Right cardiac atrium (tissue), 5 donors: ENCODE measurements around the gene BTG2. TPM values are rescaled to one million over a fixed set of nuclear protein-coding genes. Genes with fewer than 3 reads are reported as not detected.

ENCODE experiments used
- ATAC-seq, 2 donors: fragments of 200-7000 bp; cut with Tn5 transposase; one replicate each; pipeline versions ENCODE4 v1.8.0 to v1.9.1; 2020; ENCODE audit warnings: moderate library complexity in 2 of 2, mild to moderate bottlenecking in 1 of 2
- DNase-seq, 3 donors: peaks; one replicate each; pipeline ENCODE4 v3.0.0-alpha.2; 2020
- H3K27ac ChIP-seq: one replicate; pipeline ENCODE4 v1.5.1; 2013; ENCODE audit warnings: mild to moderate bottlenecking, low read length, control low read depth, moderate library complexity
- H3K27me3 ChIP-seq: one replicate; pipeline ENCODE4 v1.6.1; 2013; ENCODE audit not compliant: control insufficient read depth, insufficient read depth
- H3K4me1 ChIP-seq: one replicate; pipeline ENCODE4 v1.6.1; 2013; ENCODE audit warnings: low read length; ENCODE audit not compliant: control insufficient read depth, insufficient read depth
- H3K4me3 ChIP-seq: one replicate; pipeline ENCODE4 v1.5.1; 2013; ENCODE audit warnings: low read length, control low read depth
- H3K9me3 ChIP-seq: one replicate; pipeline ENCODE4 v1.6.1; 2013; ENCODE audit warnings: low read length; ENCODE audit not compliant: control insufficient read depth
- WGBS: extraction: QIAGEN DNeasy Blood & Tissue Kit; methylation state at CpG from one replicate; pipeline ENCODE4 v1.1.7; 2013; 5-methylcytosine and 5-hydroxymethylcytosine counted together
- intact Hi-C, 4 donors: fragments of 100-400 bp; cut with DNase I; formaldehyde crosslinking; loops; one replicate each; pipeline versions ENCODE4 v1.11.0 to v1.14.0; 2022 to 2023
- polyA plus RNA-seq: library from polyadenylated mRNA; stranded (reverse); fragments of 200-250 nt; gene quantifications from one replicate; pipeline ENCODE4 v1.2.3, GENCODE V29; 2013
- total RNA-seq, 4 donors: library from RNA; stranded (reverse); fragmentation: NEBNext Ultra II Directional; extraction: Animal tissue kit (Norgen Biotek cat#: 25700); gene quantifications; one replicate each; pipeline ENCODE4 v1.2.1, GENCODE V29; 2021
- donor health status: healthy with polysubstance abuse.
- donor health status: DM: no; HTN: yes; CAD: no.
- donor health status: DM: no; HTN: no; CAD: no.
- donor health status: DM: no; HTN: yes; CAD: no; lungs with severe emphysema.
- donor health status: DM: yes; HTN: yes; CAD: no.

Gene BTG2
- total and polyA plus RNA-seq, 5 donors = 68.1 to 361 (median 126) TPM

DNA sequence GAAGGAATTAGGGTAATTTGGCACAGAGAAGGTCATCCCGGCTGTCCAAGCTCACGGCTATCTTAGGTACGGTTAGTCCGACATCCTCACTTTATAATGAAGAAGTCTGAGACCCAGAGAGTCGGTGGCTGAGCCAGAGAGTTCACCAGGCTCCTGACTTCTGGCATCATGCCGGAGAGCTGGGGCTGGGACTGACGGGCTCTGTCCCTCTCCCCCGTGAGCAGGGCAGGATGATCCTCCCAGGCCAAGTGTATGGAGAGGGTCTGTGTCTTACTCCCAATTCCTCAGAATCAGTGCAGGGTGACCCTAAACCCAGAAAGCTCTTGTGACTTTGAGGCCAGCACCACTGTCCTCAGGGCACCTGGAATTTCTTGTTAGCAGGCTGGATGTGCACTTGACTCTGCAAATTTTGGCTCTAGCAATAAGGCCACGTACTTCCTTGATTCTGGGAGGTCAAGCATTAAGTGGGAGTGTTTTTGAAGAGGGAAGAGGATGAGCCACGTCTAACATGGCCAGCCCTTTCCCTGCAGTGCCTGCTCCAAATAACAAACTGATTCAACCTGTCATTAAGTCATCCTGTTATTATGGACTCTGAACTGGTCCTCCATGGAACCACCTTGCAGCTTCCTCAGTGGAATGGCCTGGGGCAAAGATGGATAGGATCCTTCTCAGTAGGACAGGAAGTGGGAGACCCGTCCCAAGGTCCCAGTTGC lies 20.8 kb upstream of the BTG2 start:
- Histone ChIP-seq H3K27ac (no peak overlapping the region), H3K4me1 (peaks cover 31% of the 10 kb centered on the region), H3K27me3 (no peaks in the 10 kb centered on the region), H3K9me3 (no peaks in the 10 kb centered on the region), H3K4me3 (no peak overlapping the region)
- DNase-seq (peak in 1 of 3 donors; percentile 62), ATAC-seq (no peak)
- WGBS = 58% methylated on average over 11 of the region's 11 CpGs
- intact Hi-C loops = no loop called here

GRCh38 chr1:203286161-203286984 lies 18.9 kb upstream of the BTG2 start:
- H3K27ac ChIP-seq = peak overlapping the region; percentile 92
- H3K27me3 ChIP-seq = no peaks in the 10 kb centered on the region
- peak in 1 of 3 donors; percentile 75 for DNase-seq
- WGBS = 42% methylated on average over 9 of the region's 9 CpGs
- peak; percentile 2 to 6 for ATAC-seq
- intact Hi-C loops = no loop called here
- no peak overlapping the region for H3K4me3 ChIP-seq
- H3K9me3 ChIP-seq = no peaks in the 10 kb centered on the region
- peaks cover 39% of the 10 kb centered on the region for H3K4me1 ChIP-seq

GRCh38 chr1:203287109-203287893 lies 18.0 kb upstream of the BTG2 start:
- peak overlapping the region; percentile 92 for H3K27ac ChIP-seq
- H3K4me1 ChIP-seq = peaks cover 37% of the 10 kb centered on the region
- no peak overlapping the region for H3K4me3 ChIP-seq
- ATAC-seq (peak; percentile 34 to 56), DNase-seq (peak; percentile 68 to 79 (median 78))
- intact Hi-C loops = no loop called here
- 61% methylated on average over 9 of the region's 9 CpGs for WGBS
- no peaks in the 10 kb centered on the region for H3K9me3 ChIP-seq
- no peaks in the 10 kb centered on the region for H3K27me3 ChIP-seq

GRCh38 chr1:203287898-203288297 lies 17.4 kb upstream of the BTG2 start:
- H3K9me3 ChIP-seq = no peaks in the 10 kb centered on the region
- WGBS = 77% methylated on average over 5 of the region's 5 CpGs
- no peaks in the 10 kb centered on the region for H3K27me3 ChIP-seq
- intact Hi-C loops = no loop called here
- ATAC-seq (no peak), DNase-seq (no peak)
- H3K27ac ChIP-seq = peak overlapping the region; percentile 84
- peaks cover 35% of the 10 kb centered on the region for H3K4me1 ChIP-seq
- no peak overlapping the region for H3K4me3 ChIP-seq

GRCh38 chr1:203288400-203288799 lies 16.9 kb upstream of the BTG2 start:
- Histone ChIP-seq H3K9me3 (no peaks in the 10 kb centered on the region), H3K27me3 (no peaks in the 10 kb centered on the region), H3K27ac (no peak overlapping the region), H3K4me3 (no peak overlapping the region), H3K4me1 (peaks cover 35% of the 10 kb centered on the region)
- intact Hi-C loops = no loop called here
- ATAC-seq (no peak), DNase-seq (no peak)
- 87% methylated on average over 7 of the region's 7 CpGs for WGBS

- WGBS = 33% methylated on average over 12 of the region's 12 CpGs
- H3K4me1 ChIP-seq = peaks cover 34% of the 10 kb centered on the region
- H3K27me3 ChIP-seq = no peaks in the 10 kb centered on the region
- no peaks in the 10 kb centered on the region for H3K9me3 ChIP-seq
- ATAC-seq (peak; percentile 10 to 28), DNase-seq (peak in 1 of 3 donors; percentile 73)
- intact Hi-C loops = no loop called here
- H3K4me3 ChIP-seq = no peak overlapping the region
- H3K27ac ChIP-seq = peak overlapping the region; percentile 95
These were observed 15.9 kb upstream of the BTG2 start for GRCh38 chr1:203289281-203289981.

- DNase-seq = no peak
- H3K4me3 ChIP-seq = no peak overlapping the region
- no peaks in the 10 kb centered on the region for H3K27me3 ChIP-seq
- peaks cover 30% of the 10 kb centered on the region for H3K4me1 ChIP-seq
- WGBS = 48% methylated on average over 2 of the region's 2 CpGs
- ATAC-seq = no peak
- intact Hi-C loops = no loop called here
- H3K27ac ChIP-seq = peak overlapping the region; percentile 95
- no peaks in the 10 kb centered on the region for H3K9me3 ChIP-seq
These were observed 15.4 kb upstream of the BTG2 start for GRCh38 chr1:203289982-203290260.

GRCh38 chr1:203290261-203291089 lies 14.8 kb upstream of the BTG2 start:
- 13% methylated on average over 31 of the region's 31 CpGs for WGBS
- Histone ChIP-seq H3K4me3 (no peak overlapping the region), H3K27me3 (no peaks in the 10 kb centered on the region), H3K27ac (peak overlapping the region; percentile 95), H3K4me1 (peaks cover 30% of the 10 kb centered on the region), H3K9me3 (no peaks in the 10 kb centered on the region)
- peak; percentile 88 to 89 for ATAC-seq
- peak; percentile 96 to 98 (median 97) for DNase-seq
- intact Hi-C loops = no loop called here

DNA sequence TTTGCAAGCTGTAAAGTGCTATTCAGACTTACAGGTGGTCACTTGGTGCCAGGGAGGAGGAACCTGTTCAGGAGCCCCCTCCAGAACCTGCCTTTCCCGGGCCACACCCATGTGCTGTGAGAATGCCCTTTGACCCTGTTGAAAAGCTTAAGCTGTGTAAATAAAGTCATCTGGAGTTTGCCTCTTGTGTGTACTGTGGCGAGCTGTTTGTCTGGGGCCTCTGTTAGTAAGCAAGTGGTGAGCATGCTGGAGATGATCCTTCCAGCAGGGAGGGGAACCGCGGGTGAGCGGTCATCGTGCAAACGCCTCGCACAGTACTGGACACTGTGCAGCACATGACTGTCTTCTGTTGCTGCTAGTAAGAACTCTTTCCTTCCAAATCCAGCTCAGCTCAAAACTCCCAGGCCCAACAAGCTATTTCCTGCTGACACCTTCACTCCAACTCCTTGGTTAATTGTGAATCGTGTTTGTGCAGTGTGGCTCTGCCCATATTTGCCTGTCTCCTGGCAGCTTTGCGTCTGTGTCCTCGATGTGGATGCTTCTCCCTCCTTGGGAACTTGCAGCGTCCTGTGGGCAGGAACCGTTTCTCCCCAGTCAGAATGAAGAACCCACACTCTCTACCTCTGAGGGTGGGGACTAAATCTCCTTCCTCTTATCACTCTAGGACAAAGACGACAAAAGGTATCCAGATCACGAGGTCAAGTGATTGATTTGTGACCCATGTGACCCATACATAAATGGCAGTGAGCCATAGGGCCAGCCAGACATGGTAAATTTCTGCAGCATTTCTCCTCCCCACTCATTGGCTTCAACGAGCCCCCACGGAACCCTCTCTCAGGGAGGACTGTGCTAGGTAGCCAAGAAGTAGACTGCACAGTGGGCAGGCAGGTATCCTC lies 13.9 kb upstream of the BTG2 start:
- peak overlapping the region; percentile 95 for H3K27ac ChIP-seq
- H3K27me3 ChIP-seq = no peaks in the 10 kb centered on the region
- WGBS = 77% methylated on average over 17 of the region's 17 CpGs
- peaks cover 27% of the 10 kb centered on the region for H3K4me1 ChIP-seq
- H3K9me3 ChIP-seq = no peaks in the 10 kb centered on the region
- peak in 1 of 3 donors; percentile 61 for DNase-seq
- no peak overlapping the region for H3K4me3 ChIP-seq
- ATAC-seq = peak in 1 of 2 donors; percentile 4
- intact Hi-C loops = no loop called here
